ENCODE measurements around the gene CASK.
"Not testable (repeated sequence)": the region's sequence is repeated elsewhere in the genome, so short reads cannot be mapped to it uniquely, and the experiment has no call there.

CASK gene

DNA sequence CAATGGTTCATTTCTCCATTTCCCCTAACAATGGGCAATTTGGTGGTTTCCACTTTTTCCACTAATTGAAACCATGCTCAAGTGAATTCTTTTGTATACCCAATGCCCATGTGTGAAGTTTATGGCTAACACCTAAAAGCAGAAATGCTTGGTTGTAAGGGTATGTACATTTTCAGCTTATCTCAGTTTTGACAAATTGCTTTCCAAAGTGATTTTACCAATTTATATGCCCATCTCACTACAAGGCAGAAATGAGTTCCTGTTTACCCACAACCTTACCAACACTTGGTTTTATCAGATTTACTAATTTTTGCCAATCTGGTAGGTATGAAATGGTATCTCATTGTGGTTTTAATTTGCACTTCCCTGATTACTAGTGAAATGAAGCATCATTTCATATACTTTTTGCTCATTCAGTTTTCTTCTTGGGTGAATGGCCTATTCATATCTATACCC is 219.8 kb downstream of the CASK start:
- no peak for DNase-seq (ENCODE audit: low read depth in 1 of 2, low spot score in 1 of 2)

DNA sequence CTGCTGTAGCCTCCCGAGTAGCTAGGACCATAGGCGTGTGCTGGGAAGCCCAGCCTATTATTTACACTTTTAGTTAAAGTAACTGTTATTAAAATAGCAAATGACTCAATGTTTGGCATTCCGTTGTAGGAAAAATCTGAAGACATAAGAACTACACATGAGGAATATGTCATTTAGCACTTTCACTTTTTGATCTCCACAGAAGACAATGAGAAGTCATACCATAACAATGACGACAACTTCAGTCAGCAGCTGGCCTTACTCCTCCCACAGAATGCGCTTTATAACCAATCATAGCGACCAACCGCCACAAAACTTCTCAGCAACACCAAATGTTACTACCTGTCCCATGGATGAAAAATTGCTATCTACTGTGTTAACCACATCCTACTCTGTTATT is 227.9 kb downstream of the CASK start:
- no peak for DNase-seq (ENCODE audit: low read depth in 1 of 2, low spot score in 1 of 2)

DNA sequence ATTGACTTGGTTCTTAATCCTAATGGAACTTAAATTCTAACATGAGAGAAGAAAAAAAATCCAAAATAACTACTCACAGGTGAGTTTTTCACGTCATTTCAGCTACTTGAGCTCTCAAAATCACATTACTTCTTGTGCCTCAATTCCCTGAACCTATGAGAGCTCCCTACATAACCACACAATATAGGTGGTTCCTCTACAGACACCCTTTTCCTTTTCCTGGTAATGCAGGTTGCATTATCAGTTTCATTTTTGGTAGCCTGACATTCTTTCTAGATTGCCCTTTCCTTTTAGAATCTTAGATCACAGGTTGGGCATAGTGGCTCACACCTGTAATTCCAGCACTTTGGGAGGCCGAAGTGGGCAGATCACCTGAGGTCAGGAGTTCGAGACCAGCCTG is 230.3 kb downstream of the CASK start:
- no peak for DNase-seq (ENCODE audit: low read depth in 1 of 2, low spot score in 1 of 2)

DNA sequence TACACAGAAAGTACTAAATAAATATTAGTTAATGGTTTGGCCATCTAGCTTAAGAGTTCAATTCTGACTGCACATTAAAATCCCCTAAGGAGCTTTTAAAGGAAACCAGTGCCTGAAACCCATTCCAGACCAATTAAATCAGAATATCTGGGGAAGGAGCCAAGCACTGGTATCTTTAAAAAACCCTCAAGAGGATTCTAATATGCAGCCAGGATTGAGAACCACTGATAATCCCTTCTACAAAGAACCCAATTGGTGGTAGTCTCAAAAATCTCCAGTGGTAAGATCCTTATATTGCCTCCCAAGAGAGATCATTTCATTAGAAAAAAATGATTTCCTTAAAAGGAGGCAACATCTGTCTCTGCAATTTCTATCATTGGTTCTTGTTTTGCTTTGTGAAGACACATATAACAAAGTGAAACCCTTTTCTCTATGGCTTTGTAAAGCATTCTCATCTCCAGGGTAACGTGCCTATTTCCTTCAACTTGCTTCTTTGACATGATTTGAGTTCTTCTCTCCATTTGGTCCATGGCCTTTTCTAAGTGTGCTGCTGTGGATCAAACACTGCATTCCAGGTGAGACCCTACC is 231.1 kb downstream of the CASK start:
- no peak for DNase-seq (ENCODE audit: low read depth in 1 of 2, low spot score in 1 of 2)

DNA sequence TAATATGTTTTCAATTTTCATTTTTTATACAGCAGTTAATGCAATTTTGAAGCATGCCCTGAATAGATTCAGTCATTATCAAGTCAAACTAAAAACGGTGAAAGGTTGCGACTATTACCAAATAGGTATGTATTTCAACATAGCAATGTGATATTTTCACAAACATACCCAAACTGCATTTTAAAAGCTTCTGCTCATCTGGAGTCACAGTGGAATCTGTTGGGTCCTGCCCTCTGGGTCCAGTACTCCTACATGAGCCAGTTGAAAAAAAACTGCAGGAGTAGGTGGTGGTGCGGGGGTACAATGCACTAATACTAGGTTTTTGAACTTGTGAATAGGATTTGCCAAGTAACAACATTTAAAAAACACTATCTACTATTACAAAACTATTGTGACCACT is 233.6 kb downstream of the CASK start:
- no peak for DNase-seq (ENCODE audit: low read depth in 1 of 2, low spot score in 1 of 2)

DNA sequence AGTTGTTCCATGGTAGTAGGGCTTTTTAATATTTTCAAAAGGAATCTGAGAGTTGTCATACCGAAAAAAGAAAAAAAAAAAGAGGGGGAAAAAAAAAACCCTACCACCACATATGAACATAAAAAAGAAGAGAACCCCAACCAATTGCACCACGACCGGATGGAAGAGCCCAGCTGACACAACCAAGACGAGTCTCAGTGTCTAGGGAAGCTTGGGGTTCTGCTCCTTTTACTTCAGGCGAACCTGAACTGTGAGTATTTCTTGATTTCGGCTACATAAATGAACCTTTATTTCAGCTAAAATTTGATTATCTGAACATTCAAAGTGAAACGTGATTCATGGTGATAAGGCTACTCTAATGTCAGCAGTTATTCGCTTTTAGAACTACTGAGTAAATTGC is 234.5 kb downstream of the CASK start, which contains the start of gene GPR34:
Gene GPR34, plus strand, starts transcription at position 139 of the 400 bp plus-strand sequence. CDS start 6,661 bp downstream, outside the sequence.
- DNase-seq (ENCODE audit: low read depth in 1 of 2, low spot score in 1 of 2): no peak

DNA sequence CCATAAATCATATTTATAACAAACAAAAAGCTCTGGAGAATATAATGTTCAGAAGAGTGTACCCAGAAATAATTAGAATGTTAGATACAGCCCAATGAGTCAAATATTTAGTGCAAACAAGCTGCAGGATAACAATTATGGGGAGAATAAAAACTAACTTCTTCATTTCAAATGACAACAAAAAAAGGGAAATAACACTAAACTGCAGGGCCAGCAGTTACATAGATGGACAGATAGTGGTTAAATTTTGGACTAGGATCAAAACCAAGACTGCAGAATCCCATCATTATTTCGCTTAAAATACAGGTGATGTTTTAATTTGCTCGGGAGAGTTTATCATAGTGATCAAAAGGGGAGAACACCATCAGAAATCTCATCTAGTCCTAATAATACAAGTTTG is 235.2 kb downstream of the CASK start:
- DNase-seq (ENCODE audit: low read depth in 1 of 2, low spot score in 1 of 2): no peak

DNA sequence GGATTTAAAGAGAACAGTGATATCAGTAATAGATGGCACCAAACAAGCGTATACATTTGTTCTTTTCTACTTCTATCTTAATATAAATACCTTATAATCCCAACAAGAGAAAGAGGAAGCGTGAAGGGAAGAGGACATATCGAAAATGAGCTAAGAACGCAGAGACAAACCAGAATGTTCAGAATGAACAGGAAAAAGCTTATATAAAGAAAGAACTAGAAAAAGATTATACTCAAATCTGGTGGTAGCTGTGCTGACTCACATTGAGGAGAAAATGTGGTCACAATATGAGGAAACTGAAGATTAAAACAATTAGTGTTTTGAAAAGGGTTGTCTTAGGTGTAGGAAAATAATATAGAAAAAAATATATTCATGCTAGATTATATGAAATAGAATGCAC is 236.6 kb downstream of the CASK start:
- DNase-seq (ENCODE audit: low read depth in 1 of 2, low spot score in 1 of 2): no peak

DNA sequence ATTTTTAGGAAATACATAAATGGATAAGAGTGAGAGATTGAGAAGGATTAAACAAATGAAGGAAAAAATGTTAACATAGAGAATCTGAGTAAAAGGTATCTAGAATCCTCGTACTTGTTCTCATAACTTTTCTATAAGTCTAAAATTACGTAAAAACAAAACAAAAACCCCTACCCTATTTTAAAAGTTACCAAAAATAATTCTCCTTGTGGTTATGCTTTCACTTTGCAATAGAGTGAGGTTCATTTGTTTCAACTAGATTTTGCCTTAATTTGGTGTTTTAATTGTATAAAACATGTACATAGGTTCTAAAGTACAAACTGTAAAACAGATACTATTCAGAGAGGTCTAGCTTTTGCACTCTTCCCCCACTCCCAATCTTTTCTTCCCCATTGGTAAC is 238.4 kb downstream of the CASK start:
- DNase-seq (ENCODE audit: low read depth in 1 of 2, low spot score in 1 of 2): no peak

DNA sequence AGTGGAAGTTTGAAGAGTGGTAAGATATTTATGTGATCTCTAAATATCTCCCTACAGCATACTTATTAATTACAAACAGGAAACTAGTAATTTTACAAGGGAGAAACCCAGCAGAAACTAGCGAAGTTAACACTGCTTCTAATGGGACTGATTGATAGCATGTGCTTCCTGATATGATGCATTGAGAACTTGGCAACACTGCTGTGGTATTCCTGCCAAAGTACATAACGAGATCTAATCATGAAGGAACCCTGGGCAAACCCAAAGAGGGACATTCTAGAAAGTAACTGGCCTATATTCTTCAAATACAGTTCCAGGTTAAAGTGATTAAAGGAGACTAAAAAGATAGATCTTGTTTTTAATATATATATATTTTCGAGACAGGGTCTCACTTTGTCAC is 239.2 kb downstream of the CASK start:
- DNase-seq (ENCODE audit: low read depth in 1 of 2, low spot score in 1 of 2): no peak

DNA sequence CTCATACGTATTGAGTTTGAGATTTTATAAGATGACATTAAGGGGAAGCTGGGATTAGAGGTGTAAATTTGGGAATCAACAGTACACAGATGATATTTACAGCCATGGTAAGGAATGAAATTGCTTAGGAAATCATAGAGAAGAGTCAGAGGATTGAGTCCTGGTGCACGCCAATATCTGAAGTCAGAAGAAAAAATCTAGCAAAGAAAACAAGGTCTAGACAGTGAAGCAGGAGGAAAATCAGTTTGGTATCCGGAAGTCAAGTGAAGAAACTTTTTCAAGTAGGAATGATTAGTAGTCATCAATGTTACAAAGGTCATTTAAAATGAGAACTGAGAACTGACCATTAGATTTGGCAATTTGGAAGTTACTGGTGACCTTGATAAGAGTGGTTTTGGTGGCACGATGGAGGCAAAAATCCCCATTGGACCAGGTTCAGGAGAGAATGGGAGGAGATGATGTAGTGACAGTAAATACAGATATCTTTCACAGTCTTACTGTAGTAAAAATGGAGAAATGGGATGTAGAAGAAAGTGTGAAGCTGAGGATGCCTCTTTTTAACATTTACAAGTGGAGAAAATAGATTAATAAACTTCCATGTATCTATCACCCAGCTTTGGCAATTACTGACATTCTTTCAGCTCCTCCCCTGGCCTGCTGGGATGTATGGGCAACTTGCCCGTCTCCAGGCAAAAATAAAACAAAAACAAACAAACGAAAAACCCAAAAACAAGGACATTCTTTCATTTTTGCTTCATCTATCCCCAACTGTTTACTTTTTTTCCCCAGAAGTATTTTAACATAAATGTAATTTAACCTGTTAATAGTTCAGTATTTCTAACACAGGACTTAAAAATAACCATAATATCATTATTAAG is 245.9 kb downstream of the CASK start:
- DNase-seq (ENCODE audit: low read depth in 1 of 2, low spot score in 1 of 2): no peak

DNA sequence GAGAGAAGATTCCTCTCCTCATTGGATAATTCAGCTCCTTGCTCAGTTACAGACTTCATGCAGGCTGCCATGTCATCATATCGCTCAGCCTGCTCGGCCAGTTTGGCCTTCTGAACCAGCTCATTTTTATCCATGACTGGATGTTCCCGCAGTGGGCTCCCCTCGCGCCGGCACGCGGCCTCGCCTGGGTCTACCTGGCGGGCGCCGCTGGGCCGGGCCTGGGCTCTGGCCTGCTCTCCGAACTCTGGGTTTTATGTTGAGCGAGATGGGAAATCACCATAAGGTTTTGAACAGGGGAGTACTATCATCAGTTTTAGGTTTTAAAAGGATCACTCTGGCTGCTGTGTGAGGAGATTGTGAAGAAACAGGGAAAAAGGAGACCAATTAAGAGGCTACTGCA is 247.0 kb downstream of the CASK start:
- not testable (repeated sequence) for DNase-seq (ENCODE audit: low read depth in 1 of 2, low spot score in 1 of 2)

DNA sequence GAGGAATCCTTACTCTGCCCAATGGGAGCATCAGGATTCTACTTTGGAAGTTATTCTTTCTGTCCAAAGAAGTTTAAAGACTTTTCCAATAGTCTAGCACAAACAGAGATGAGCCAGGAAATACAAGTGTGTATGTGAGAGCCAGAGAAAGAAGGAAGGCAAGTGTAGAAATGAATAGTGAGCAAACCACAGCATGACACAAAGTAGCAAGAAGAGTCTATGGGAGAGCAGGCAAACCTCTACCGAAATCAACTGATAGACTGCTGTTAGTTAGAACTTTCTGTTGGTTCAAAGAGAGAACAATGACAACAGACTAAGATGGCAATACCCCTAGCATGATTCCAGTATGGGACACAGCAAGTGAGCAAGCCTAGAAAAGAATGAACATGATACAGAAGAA is 250.7 kb downstream of the CASK start:
- no peak for DNase-seq (ENCODE audit: low read depth in 1 of 2, low spot score in 1 of 2)

DNA sequence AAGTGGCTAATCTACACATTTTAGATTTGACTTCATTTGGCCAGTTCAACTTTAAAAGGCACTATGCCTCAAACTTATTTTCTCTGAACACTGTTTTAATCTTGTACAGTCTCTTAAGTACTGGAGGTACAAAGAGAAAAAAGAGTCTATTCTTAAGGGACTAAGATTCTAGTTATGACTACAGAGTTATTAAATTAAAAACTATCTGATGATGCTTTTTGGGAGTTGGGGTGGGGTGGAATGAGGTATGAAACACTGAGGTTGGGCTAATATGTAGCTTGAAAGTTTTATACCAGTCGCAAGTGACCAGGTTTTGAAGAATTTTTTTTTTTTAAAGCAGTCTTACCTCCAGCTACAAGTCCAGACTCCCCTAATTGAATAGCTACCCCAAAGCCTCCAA is 252.3 kb downstream of the CASK start:
- no peak for DNase-seq (ENCODE audit: low read depth in 1 of 2, low spot score in 1 of 2)

DNA sequence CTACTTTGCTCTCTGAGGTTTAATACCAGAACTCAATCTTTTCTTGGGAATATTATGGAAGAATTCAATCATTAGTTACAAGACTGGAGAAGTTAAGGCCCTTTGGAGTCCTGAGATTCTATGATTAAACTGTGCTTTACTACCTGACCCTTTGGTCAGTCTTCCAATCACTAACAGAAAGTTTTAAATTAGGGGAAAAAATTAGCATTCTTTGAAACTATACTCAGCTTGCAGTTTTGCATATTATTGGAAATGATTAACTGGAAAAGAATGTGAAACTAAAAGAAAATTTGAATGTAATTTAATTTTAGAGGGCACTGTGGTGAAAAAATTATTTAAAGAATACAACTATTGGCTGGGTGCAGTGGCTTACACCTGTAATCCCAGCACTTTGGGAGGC is 253.2 kb downstream of the CASK start:
- no peak for DNase-seq (ENCODE audit: low read depth in 1 of 2, low spot score in 1 of 2)

DNA sequence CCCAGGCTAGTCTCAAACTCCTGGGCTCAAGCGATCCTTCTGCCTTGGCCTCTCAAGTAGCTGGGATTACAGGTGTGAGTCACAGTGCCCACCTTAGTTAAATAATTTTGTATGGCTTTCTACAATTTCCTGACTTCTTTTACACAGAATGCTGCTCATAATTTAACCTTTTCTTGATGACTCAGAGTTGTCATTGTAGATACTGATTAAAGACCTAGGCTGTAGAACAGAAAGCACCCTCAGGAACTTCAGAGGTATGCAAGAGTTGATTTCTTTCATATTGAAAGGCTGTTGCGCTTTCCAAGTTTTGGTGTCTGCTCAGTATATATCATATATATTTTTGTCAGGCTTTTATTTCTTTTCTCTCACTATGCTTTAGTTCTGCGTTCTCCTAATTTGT is 255.7 kb downstream of the CASK start:
- DNase-seq (ENCODE audit: low read depth in 1 of 2, low spot score in 1 of 2): no peak

DNA sequence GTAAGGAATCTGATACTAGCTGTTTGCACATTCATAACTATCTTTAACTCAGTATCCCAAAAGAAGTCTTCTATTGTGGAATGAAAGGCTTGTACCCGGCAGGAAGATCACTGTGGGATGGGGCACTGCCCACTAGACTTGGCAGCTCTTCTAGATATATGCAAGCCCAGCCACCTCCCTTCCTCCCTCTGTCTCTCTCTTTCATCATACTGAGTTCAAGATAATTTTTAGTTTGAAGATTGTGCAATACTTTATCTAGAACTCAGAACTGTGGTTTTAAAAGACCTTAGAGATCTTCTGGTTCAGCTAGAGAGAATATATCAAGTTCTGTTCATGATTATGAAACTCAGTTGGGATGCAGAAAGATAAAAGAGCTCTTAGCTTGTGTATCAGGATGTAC is 257.1 kb downstream of the CASK start:
- DNase-seq (ENCODE audit: low read depth in 1 of 2, low spot score in 1 of 2): no peak

DNA sequence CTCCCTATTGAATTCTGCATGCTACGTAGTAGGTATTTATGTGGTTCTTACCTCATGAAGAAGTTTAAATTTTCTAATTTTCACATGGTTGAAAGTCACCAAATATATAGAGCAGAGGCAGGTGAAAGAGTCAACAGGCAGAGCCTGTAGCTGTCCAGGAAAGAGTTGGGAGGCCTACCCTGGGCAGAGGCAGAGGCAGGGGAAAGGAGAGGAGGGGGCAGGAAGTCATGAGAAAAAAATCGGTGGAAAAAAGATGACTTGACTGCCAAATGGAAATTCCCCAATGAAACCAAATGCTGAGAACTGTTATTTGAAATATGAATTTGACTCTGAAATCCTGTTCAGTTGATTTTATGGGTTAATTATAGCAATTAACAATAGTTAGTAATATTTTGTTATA is 257.7 kb downstream of the CASK start:
- DNase-seq (ENCODE audit: low read depth in 1 of 2, low spot score in 1 of 2): no peak

DNA sequence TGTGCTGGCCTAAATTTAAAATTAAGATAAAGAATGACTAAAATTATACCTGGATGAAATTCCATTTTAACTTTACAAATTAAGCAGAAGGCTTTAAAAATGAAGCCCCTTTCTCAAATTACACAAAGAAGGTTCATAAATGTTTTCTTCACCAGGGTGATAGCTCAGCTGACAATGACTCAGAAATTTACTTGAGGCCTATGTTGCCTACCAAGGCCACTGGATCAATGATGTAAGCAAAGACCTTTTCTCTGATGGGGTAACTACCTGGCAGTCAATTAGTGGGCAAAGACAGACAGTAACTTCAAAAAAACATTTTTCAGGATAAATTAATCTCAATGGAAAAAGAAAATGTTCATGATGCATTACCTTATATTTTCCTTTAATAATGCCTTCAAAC is 258.4 kb downstream of the CASK start:
- no peak for DNase-seq (ENCODE audit: low read depth in 1 of 2, low spot score in 1 of 2)

DNA sequence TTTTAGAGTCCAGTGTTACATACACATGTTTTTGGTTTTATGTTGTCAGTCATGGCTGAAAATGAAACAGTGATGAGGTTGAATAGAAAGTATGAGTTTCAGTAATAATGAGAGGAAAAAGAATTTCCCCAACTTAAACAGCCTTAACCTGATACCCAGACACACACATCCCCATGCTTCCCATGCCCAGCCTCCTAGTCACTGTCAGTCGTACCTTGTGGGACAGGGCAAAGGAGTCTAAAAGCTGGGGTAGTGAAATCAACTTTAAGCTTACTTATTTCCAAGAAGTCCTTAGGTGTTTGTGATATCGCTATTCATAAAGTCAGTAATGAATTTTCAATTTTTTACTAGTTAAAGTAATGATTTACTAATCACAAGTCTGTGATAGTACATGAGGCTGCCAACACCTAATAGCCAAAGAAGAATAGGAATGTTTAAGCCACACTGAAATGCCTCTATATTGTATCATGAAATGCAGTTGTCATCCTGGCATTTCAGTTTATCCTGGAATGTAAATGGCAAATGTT is 258.9 kb downstream of the CASK start:
- DNase-seq (ENCODE audit: low read depth in 1 of 2, low spot score in 1 of 2): no peak

DNA sequence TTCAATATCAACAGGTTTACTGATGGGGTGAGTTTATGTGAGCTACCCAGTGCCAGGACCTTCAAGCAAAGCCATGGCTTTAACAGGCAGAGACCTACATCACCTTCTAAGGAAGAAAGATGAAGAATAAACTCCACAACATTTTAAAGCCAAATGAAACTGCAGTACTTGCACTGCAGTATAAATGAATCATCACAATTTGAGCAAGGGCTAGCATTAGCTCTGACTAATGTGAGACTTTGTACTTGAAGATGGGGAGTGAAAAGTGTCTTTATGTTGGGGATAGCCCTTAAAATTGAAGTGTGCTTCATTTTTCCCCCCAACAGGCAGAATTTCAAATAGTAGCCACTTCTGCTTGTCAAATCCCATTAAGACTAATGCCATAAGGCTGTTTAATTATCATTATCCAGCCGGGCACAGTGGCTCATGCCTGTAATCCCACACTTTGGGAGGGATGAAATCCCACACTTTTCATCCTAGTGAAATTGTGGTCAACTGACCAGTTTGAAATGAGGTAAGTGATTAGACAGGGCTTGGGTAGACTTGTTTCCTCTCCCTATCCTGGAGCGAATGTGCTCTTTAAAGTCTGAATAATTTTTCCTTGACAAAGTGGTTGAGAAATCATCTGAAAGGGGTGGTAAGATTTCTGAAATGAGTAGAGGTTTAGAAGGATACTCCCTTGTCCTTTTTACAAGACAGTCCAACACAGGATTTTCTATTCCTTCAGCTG is 261.8 kb downstream of the CASK start:
- DNase-seq (ENCODE audit: low read depth in 1 of 2, low spot score in 1 of 2): no peak

DNA sequence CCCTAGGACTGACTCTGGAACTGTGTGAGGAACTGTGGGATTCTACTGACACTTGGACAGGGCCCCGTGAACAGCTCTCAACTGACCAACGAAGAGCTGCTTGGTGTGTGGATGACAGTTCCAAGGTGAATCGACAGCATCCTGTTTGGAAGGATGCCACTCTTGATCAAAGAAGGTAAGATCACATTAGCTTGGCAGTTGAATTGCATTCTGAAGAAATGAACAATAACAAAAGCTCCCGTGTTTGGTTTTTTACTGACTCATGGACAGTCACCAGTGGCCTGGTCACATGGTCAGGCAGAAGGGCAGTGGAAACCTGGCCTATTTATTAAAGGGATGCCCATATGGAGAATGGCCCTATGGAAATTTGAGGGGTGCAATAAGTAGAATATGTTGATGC is 267.7 kb downstream of the CASK start:
- no peak for DNase-seq (ENCODE audit: low read depth in 1 of 2, low spot score in 1 of 2)

Measured in stimulated activated CD4-positive, alpha-beta T cell treated with anti-CD3 and anti-CD28 coated beads, Interleukin-15, amount 100 ng/mL, for 1 hour (primary cell).